ENCODE results near the gene KLRC4. TPM values are rescaled to one million over a fixed set of nuclear protein-coding genes. Genes with fewer than 3 reads are reported as not detected.

KLRC4 gene
- total RNA-seq (1 to 10 TPM in 1 of 2 donors, under 1 TPM in 1; 0.42 to 1.3 TPM), polyA plus RNA-seq (under 1 TPM; 0.17 to 0.22 TPM)

GRCh38 chr12:10409392-10409791, at the start of gene KLRC4:
Gene KLRC4 (minus strand): TSS chr12:10409757. CDS start chr12:10409575, 182 bp downstream.
- 1% methylated on average over 1 of the region's 1 CpG for WGBS
- Histone ChIP-seq H3K27ac (ENCODE audit: low read depth in 1 of 2, low read length in 2 of 2) (no peak within 1 kb of the TSS), H3K4me1 (ENCODE audit: control insufficient read depth in 4 of 4, insufficient read depth in 4 of 4, low read length in 3 of 4) (no peaks in the 10 kb centered on the region), H3K9ac (ENCODE audit: low read depth in 1 of 2, low read length in 2 of 2) (no peak within 1 kb of the TSS), H3K4me3 (ENCODE audit: low read depth in 1 of 3, low read length in 3 of 3) (no peak within 1 kb of the TSS), H3K27me3 (ENCODE audit: control insufficient read depth in 4 of 4, insufficient read depth in 4 of 4, low read length in 3 of 4) (peaks cover 0 to 3% (median 0%) of the 10 kb centered on the region in 4 donors), H3K9me3 (ENCODE audit: control insufficient read depth in 4 of 4, low read length in 3 of 4) (peaks cover 0 to 2% (median 0%) of the 10 kb centered on the region in 4 donors), H3K36me3 (ENCODE audit: control insufficient read depth in 4 of 4, insufficient read depth in 3 of 4, low read depth in 1 of 4, low read length in 3 of 4) (no peaks in the 10 kb centered on the region)
- no peak for TF ChIP-seq REST (IDR thresholded peaks at IDR 0.05)
- TF ChIP-seq ZBTB33 (IDR thresholded peaks at IDR 0.05), result no peak
- no peak for TF ChIP-seq TAF1 (conservative IDR thresholded peaks at IDR 0.05)
- TF ChIP-seq ATF3 (IDR thresholded peaks at IDR 0.05), result no peak
- no peak for TF ChIP-seq YY1 (IDR thresholded peaks at IDR 0.05)
- TF ChIP-seq FOXA2 (IDR thresholded peaks at IDR 0.05), result no peak
- no peak for TF ChIP-seq NR2F2 (IDR thresholded peaks at IDR 0.05)
- TF ChIP-seq JUND (IDR thresholded peaks at IDR 0.05), result no peak
- no peak for TF ChIP-seq MAX (IDR thresholded peaks at IDR 0.05)
- TF ChIP-seq SP1 (IDR thresholded peaks at IDR 0.05), result no peak
- TF ChIP-seq HNF4G (IDR thresholded peaks at IDR 0.05), result no peak
- TF ChIP-seq RXRA (IDR thresholded peaks at IDR 0.05), result no peak
- no peak for TF ChIP-seq EGR1 (IDR thresholded peaks at IDR 0.05; ENCODE audit: low read depth in 2 of 2)
- no peak for TF ChIP-seq CTCF (IDR thresholded peaks at IDR 0.05; ENCODE audit: low read depth, low read length, missing input control)
- no peak for DNase-seq (ENCODE audit: low spot score)

- Histone ChIP-seq H3K9ac (ENCODE audit: low read depth in 1 of 2, low read length in 2 of 2) (no peak overlapping the region), H3K36me3 (ENCODE audit: control insufficient read depth in 4 of 4, insufficient read depth in 3 of 4, low read depth in 1 of 4, low read length in 3 of 4) (no peaks in the 10 kb centered on the region), H3K27me3 (ENCODE audit: control insufficient read depth in 4 of 4, insufficient read depth in 4 of 4, low read length in 3 of 4) (peaks cover 0 to 8% (median 0%) of the 10 kb centered on the region in 4 donors), H3K9me3 (ENCODE audit: control insufficient read depth in 4 of 4, low read length in 3 of 4) (peaks cover 0 to 4% (median 2%) of the 10 kb centered on the region in 4 donors), H3K4me1 (ENCODE audit: control insufficient read depth in 4 of 4, insufficient read depth in 4 of 4, low read length in 3 of 4) (no peaks in the 10 kb centered on the region), H3K27ac (ENCODE audit: low read depth in 1 of 2, low read length in 2 of 2) (no peak overlapping the region), H3K4me3 (ENCODE audit: low read depth in 1 of 3, low read length in 3 of 3) (no peak overlapping the region)
- TF ChIP-seq FOXA1 (IDR thresholded peaks at IDR 0.05) (no peak), YY1 (IDR thresholded peaks at IDR 0.05) (no peak)
- 89% methylated on average over 3 of the region's 3 CpGs for WGBS
- no peak for DNase-seq (ENCODE audit: low spot score)
Observed at GRCh38 chr12:10457760-10458159, 48.2 kb upstream of the KLRC4 start.

Measured in liver (tissue), 9 donors.